ENCODE results near the gene CYB5A. TPM values are rescaled to one million over a fixed set of nuclear protein-coding genes. Genes with fewer than 3 reads are reported as not detected.

CYB5A gene
- polyA plus RNA-seq, 1 donor: 22.8 TPM

GRCh38 chr18:74216661-74217110 lies 75.1 kb downstream of the CYB5A start:
- no peak for DNase-seq (ENCODE audit: low read depth)

- DNase-seq (ENCODE audit: low read depth): no peak
Measured at GRCh38 chr18:74215863-74216262, 75.9 kb downstream of the CYB5A start.

DNA sequence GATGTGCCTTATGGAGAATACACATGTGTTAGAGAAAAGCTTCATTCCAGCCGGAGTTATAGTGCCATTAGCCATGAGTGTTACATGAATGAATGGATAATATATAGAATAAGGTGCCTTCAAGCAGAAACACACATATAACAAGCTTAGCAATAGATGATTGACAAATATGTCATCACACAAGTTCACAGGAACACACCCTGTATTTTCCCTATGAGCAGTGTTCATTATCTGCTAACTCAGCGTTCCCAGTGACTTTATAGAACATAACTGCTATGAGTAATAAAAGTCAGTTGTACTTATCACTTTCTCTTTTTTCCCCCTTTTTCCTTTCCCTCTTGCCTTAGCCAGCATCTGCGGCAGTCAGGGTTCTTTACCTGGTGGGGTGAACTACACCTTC lies 78.3 kb downstream of the CYB5A start:
- no peak for DNase-seq (ENCODE audit: low read depth)

DNA sequence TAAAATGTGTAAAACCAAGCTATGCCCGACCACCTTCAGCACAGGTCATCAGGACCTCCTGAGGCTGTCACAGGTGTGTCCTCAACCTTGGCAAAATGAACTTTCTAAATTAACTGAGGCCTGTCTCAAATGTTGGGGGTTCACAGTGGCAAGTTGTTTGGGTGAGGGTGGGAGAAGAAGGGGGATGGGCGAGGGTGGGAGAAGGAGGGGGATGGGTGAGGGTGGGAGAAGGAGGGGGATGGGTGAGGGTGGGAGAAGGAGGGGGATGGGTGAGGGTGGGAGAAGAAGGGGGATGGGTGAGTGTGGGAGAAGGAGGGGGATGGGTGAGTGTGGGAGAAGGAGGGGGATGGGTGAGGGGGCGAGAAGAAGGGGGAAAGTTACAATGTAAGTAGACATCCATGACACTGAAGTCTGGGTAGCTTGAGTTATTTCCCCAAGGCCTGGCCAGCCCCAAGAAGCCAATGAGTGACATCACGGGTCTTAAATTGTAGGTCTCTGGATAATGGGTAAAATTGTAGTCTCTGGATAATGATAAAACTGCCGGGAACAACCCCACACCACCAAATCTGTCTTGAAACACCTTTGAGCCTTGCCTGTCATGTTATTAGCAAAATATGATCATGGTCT lies 87.1 kb downstream of the CYB5A start:
- no peak for DNase-seq (ENCODE audit: low read depth)

DNA sequence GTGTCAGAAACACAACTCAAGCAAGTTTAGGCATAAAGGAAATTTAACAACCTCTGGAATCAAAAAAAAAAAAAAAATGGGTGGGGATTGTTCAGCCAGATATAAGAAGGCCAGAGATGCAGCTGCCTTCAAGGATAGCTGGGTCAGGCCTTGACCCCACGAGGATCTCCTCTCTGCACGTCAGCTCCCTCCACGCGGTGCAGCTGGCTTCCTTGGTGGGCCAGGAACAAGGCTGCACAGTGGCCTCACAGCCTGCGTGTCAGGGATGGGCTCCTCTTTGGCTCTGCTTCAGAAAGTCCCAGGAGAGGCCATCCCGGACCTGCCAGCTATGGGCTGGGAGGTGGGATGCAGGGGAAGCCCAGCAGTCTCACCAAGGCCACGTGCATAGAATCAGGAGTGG lies 88.0 kb downstream of the CYB5A start:
- DNase-seq (ENCODE audit: low read depth): no peak

Other genes with a start within 250 kb of the CYB5A start
- 1.9 TPM for gene FBXO15, start 144.1 kb downstream of the CYB5A start, polyA plus RNA-seq (ENCODE audit: insufficient read length)
- gene TIMM21, start 143.4 kb downstream of the CYB5A start, polyA plus RNA-seq (ENCODE audit: insufficient read length): 48.2 TPM
- gene C18orf63, start 23.9 kb upstream of the CYB5A start, polyA plus RNA-seq (ENCODE audit: insufficient read length): not detected
- gene DIPK1C, start 165.3 kb upstream of the CYB5A start, polyA plus RNA-seq (ENCODE audit: insufficient read length): 12.8 TPM
- 52.8 TPM for gene CNDP2, start 204.4 kb upstream of the CYB5A start, polyA plus RNA-seq (ENCODE audit: insufficient read length)
- 0.13 TPM for gene CNDP1, start 242.5 kb upstream of the CYB5A start, polyA plus RNA-seq (ENCODE audit: insufficient read length)

Measured in forelimb muscle (tissue), 1 donor.